ENCODE measurements around the gene EFNA5.

The EFNA5 gene

GRCh38 chr5:107389130-107389774, 281.5 kb downstream of the EFNA5 start:
- TF ChIP-seq CTCF (conservative IDR thresholded peaks at IDR 0.05; ENCODE audit: low read length) = peak; percentile 45
- no peak overlapping the region for H3K4me3 ChIP-seq (ENCODE audit: low read length)
- DNase-seq (ENCODE audit: low read depth) = peak; percentile 88

DNA sequence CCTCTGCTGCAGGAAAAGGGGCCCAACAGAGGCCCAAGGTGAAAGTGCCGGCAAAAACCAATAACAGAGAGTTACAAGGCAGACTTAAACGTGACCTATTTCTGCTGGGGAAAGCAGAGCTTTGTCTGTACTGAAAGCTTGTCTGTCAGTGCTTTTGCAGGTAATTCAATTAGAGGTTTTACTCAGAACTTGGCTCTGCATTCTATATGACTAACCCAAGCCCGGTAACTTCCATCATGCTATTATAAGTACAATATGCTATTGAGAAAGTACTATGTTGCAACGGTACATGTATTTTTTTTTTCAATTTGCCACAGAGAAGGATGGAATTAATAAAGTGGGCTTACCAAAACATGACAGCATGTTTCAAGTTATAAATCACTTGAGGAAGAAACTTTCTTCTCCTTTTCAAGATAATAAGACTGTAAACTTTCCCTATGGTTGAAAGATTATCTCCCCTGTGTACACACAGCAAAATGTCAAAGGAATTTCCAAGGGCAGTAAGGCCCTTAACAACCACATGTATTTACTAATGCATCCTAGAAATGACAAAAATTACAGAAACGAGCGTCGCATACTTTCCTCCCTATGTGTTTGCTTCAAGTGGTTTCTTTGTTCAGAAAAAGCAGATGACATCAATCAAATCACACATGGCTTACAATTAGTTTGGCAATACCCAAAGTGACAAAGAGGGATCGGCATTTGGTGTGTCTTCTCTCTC, 282.4 kb downstream of the EFNA5 start:
- peak overlapping the region; percentile 13 for H3K4me3 ChIP-seq (ENCODE audit: low read length)
- DNase-seq (ENCODE audit: low read depth) = peak; percentile 99
- no peak for TF ChIP-seq CTCF (conservative IDR thresholded peaks at IDR 0.05; ENCODE audit: low read length)

GRCh38 chr5:107387526-107388140, 283.1 kb downstream of the EFNA5 start:
- no peak for TF ChIP-seq CTCF (conservative IDR thresholded peaks at IDR 0.05; ENCODE audit: low read length)
- H3K4me3 ChIP-seq (ENCODE audit: low read length) = peak overlapping the region; percentile 13
- no peak for DNase-seq (ENCODE audit: low read depth)

GRCh38 chr5:107385708-107386107, 285.0 kb downstream of the EFNA5 start:
- H3K4me3 ChIP-seq (ENCODE audit: low read length) = no peak overlapping the region
- no peak for DNase-seq (ENCODE audit: low read depth)
- no peak for TF ChIP-seq CTCF (conservative IDR thresholded peaks at IDR 0.05; ENCODE audit: low read length)

DNA sequence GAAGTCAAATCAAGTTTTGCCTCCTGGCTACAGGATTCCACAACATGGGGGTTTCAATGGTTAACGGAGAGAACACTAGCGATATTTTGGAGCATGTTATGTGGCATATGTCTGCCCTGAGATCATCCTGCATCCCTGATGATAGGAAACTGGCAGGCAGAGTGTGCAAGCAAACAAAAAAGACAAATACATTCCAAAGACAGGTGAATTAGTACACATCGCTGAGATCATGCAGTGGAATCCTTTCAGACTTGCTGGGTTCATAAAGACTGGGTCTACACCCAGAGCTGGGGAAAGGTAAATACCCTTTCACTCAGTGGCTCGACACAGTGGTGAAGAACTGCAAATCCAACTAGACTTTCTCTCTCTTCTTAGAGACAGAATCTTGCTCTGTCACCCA, 286.5 kb downstream of the EFNA5 start:
- no peak for TF ChIP-seq CTCF (conservative IDR thresholded peaks at IDR 0.05; ENCODE audit: low read length)
- no peak for DNase-seq (ENCODE audit: low read depth)
- H3K4me3 ChIP-seq (ENCODE audit: low read length) = no peak overlapping the region

DNA sequence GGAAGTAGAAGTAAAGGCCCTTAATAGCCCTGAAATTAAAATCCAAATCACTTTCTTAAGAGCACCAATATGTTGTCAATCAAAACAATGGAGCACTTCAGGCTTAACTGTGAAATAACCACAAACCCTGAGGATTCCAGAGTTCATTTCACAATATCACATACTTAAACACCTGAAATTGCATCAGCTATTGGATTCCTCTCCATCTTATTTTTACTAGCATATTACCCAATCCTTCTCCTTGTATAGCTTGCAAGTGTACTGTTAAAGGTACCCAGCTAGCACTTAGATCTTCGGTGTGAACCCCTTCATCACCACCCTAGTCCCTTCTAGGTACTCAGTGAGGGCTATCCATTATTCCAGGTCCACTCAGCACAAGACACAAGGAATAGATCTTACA, 287.3 kb downstream of the EFNA5 start:
- peak; percentile 46 for DNase-seq (ENCODE audit: low read depth)
- H3K4me3 ChIP-seq (ENCODE audit: low read length) = no peak overlapping the region
- no peak for TF ChIP-seq CTCF (conservative IDR thresholded peaks at IDR 0.05; ENCODE audit: low read length)

All from AG10803 (cell line).